Ramos (cell line): ENCODE data around the gene SART3.
"Not testable (repeated sequence)": the region's sequence is repeated elsewhere in the genome, so short reads cannot be mapped to it uniquely, and the experiment has no call there.

Experiments used
- in situ Hi-C: fragments of 300-500 bp; cut with MboI; formaldehyde crosslinking; loops from one replicate; pipeline ENCODE4 v1.14.3; 2022; ENCODE audit warnings: low sequenced_read_pairs; ENCODE audit not compliant: unreplicated experiment

Gene SART3

GRCh38 chr12:108582978-108583770 is 22.2 kb upstream of the SART3 start:
- in situ Hi-C loops = no loop called here

DNA sequence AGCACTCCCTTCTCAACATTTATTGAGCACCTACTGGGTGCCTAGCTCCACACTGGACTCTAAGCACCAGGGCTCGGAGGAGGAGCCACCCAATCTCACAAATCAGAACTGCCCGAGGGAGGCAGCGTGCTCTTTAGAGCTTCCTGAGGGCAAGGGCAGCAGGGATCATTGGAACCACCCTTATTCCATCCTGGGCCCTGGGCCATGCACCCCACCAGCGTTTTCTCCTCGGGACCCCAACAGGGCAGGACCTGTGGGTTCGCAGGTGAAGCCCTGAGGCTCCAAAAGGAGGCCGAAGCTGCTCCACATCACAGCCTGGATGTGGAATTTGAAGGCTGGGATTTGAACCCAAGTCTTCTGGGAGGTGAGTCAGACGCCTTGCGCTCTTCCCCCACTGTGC is 21.5 kb upstream of the SART3 start:
- in situ Hi-C loops = no loop called here

- in situ Hi-C loops = no loop called here
Observed at GRCh38 chr12:108581311-108582227, 20.6 kb upstream of the SART3 start.

DNA sequence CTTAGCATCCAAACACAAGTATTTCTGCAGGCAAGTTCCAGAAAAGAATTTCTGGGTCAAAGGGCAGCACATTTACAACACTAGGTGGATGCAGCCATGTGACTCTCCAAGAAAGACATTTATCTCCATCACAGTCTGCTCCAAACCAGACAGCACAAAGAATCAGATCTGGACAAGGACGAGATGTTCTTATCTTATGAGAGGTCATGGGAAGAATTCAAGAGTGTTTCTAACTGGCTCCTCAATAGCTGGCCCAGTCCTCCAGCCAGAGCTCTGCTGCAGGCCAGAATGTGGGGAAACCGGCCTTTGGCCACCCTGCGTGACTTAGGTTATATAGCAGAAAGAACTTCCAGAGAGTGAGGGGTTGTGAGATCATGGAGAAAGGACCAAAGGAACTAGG is 19.6 kb upstream of the SART3 start:
- in situ Hi-C loops = no loop called here

- in situ Hi-C loops = no loop called here
Observed at GRCh38 chr12:108578813-108579212, 17.8 kb upstream of the SART3 start.

DNA sequence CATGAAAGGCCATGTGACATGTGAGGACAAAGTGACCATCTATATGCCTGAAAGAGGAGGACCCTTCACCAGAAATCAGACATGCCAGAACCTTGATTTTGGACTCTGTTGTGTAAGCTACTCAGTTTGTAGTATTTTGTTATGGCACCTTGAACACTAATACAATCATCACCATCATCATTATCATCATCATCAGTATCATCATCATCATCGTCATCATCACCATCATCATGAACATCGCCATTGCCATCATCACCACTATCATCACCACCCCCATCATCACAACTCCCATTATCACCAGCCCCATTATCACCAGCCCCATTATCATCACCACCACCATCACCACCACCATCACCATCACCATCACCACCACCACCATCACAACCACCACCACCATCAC is 17.3 kb upstream of the SART3 start:
- in situ Hi-C loops = no loop called here

DNA sequence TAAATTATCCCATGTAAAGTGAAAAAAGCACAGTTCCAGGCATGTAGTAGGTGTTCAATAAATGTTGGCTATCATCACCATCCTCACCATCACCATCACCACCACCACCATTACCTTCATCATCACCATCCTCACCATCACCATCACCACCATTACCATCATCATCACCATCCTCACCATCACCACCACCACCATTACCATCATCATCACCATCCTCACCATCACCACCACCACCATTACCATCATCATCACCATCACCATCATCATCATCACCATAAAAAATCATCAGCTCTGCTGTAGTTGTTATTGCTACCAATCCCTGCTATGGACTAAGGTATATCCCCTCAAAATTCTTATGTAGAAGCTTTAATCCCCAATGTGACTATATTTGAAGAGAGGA is 16.5 kb upstream of the SART3 start:
- in situ Hi-C loops = no loop called here

DNA sequence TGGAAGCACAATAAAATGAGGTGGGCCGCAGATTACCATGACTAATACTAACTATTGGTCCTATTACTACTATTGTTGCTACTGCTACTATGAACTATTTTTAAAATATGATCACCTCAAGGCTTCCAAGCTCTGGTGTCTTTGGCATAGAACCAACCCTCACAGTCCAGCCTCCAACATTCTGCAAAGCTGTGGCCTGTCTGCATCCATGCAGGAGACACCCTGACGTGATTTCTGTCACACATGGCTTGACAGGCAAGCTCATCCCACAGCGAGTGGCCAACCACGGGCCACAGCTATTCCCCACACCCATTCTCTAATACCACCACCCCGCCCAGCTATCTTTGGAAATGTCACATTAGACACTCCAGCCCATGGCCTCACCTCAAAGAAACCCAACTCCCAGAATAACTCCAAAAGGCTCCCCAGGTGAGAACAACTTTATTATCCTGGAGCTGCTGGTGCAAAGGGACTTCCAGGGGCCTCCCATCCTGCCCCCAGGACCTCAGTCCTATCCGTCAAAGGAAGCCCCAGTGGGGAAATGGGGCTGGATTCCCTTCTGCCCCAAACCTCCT is 15.8 kb upstream of the SART3 start:
- in situ Hi-C loops = no loop called here

- in situ Hi-C loops = no loop called here
Observed at GRCh38 chr12:108575199-108575912, 14.4 kb upstream of the SART3 start.

- in situ Hi-C loops = not testable (repeated sequence)
Observed at GRCh38 chr12:108574276-108574675, 13.3 kb upstream of the SART3 start.

GRCh38 chr12:108573317-108573716 is 12.3 kb upstream of the SART3 start:
- in situ Hi-C loops = no loop called here

DNA sequence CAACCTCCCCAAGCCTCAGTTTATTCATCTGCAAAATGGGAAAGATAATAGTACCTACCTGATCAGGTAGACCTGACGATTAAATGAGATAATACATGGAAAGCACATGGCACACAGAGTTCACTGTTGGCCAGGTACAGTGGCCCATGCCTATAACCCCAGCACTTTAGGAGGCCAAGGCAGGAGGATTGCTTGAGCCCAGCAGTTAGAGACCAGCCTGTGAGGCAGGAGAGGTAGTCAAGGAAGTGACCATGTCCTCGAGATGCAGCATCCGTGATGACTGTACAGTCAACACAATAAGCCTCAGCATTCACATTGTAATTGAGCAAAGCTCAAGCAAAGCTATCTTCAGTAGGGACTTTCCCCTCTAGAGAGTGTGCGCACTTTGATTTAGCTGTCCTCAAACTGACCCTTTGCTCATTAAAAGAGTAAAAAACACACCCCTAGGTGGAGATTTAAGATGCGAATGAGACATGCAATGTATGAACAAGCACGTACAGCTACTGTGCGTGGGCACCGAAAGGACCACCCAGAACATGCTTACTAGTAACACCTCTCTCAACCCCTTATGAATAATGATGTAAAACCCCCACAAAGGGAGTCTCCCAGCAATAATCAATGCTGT is 11.3 kb upstream of the SART3 start:
- in situ Hi-C loops = no loop called here

DNA sequence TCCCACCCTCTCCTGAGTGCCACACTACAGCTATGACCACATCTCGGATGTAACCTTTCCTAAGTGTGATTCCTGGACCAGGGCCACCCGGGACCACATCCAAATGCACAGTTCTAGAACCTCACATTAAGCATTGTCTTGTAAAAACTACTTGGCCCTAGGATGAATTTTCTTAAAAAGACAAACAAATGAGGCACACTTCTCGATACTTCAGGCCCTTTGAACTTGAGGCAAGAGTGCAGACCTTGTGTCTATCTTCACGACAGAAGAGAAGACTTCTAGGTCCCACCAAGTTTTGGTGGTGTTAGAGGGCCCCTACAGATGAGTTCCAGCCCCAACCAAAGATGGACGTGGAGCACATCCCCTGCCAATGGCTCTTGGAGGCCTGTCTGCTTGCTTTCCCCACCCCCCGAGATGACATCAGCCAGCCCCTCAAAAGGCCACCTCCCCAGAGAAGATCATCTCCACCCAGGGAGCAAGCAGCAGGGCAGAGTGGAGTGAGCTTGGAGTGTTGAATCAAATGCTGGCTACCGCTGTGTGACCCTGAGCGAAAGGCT is 10.7 kb upstream of the SART3 start:
- in situ Hi-C loops = no loop called here

- in situ Hi-C loops = no loop called here
Observed at GRCh38 chr12:108570743-108571608, 10.0 kb upstream of the SART3 start.

DNA sequence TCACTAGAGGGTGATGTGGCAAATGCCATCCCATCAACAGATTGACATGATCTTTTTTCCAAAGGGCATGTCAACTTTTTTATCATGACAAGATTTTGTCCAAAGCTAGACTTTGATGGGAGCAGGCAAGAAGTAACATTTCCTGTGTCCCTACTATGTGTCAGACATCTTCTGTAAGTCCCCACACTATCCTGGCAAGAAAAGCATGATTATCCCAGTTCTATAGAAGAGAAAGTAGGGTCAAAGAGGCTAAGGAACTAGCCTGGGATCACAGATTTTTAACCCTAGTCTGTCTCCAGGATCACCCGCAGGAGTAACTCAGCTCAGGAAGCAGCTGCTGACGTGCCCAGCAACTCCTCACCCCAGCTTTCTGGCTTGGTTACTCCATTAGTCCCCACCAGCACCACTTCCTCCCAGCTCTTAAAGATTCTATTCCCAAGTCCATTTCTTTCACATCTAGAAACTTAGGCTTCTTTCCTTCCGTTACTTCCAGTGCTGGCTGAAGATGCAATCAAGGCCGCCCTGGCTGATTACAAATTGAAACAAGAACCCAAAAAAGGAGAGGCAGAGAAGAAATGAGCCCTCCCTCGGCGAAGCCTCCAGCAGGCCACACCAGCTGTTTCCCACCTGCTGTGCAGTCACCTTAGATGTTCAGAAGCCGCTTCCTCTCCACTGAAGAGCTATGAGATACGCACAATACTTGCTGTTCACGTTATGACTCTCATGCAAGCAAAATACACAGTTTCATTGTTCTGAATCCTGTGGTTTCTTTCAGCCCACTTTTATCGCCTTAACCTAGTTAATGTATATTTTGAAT is 7.6 kb upstream of the SART3 start:
- in situ Hi-C loops = loop anchor here (5.0 to 10.0 kb wide), 4 partner anchors 49 to 526 kb away; partner anchors contain the start of genes ALKBH2 and UNG

- in situ Hi-C loops = loop anchor here (5.0 to 10.0 kb wide), 4 partner anchors 50 to 527 kb away; partner anchors contain the start of genes ALKBH2 and UNG
Observed at GRCh38 chr12:108567406-108568337, 6.7 kb upstream of the SART3 start.

DNA sequence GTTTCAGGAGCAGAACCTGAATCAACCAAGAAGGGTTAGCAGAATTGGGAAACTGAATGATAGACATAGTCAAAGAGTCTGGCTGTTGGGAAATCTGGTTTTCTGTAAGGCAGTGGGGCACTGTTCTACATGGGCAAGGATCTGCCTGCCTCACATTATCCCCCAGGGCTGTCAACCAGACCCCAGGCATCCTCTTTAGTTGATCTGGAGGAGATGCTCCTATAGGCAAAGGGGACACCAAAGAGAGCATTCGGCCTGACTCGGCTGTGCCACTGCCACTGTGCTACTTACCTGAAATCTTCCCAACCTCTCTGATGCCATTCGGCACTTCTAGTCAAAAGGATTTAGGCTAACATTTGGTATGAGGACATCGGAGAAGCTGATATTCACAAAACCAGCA is 5.5 kb upstream of the SART3 start:
- in situ Hi-C loops = loop anchor here (5.0 to 10.0 kb wide), 4 partner anchors 51 to 528 kb away; partner anchors contain the start of genes ALKBH2 and UNG
